ENCODE data around the gene ZFYVE9.

The ZFYVE9 gene

DNA sequence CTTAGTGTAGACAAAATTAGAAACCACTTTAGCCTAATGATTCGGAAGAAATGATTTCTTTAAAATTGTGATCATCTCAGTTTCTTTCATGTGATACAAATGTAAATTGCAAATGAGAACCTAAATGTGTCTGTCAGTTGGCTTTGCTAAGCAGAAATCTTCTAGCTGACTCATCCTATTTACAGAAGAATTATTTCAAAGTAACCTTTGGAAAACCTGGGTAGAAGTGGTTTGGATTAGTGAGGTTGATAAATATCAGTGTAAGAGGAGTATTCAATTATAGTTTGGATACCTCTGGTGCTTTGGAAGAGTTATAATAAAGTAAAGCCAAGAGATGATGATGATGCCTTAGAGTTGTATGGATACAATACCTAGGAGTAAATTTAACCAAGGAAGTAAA lies 186.7 kb downstream of the ZFYVE9 start:
- DNase-seq (ENCODE audit: low read depth in 1 of 2, low spot score in 1 of 2): no peak

DNA sequence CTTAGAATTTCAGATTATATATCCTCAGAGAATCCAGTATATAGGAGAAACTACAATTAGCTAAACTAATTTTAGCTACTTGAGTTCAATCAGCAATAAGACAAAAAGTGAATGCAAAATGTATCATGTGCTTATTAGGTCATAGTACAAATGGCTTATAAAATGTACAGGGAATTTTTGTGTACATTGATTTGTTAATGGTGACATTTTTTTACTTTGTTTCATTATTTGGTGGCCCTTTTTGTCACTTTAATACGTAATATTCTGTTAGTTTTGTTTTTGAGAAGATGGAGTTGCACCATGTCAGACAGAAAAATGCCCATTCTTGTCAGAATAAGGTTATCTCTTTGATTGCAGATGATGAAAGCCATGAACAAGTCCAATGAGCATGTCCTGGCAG lies 190.5 kb downstream of the ZFYVE9 start:
- no peak for DNase-seq (ENCODE audit: low read depth in 1 of 2, low spot score in 1 of 2)

DNA sequence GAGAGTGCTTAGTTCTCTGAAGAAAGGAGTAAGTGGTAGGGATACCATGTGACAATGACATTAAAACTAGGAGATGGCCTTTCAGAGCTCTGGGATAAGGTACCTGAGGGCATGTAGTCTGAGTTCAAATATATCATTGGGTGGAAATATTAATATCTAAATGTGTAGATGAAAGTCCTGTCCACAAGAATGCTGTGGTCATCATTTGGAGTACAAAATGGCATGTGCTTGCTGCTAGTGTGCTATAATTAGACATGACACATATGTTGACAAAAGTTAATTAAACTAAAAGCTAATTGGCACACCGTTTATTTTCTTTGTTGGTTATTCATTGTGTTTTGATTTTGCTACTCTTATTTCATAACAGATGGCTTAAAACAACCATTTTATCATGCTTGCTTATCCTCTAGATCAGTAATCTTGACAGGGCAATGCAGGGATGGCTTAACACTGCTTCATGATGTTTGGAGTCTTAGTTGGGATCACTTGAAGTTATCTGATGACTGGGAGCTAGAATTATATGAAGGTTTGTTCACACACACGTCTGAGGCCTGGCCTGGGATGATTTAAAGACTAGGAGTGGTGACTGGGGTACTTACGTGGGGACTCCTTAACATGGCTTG lies 193.1 kb downstream of the ZFYVE9 start:
- no peak for DNase-seq (ENCODE audit: low read depth in 1 of 2, low spot score in 1 of 2)

DNA sequence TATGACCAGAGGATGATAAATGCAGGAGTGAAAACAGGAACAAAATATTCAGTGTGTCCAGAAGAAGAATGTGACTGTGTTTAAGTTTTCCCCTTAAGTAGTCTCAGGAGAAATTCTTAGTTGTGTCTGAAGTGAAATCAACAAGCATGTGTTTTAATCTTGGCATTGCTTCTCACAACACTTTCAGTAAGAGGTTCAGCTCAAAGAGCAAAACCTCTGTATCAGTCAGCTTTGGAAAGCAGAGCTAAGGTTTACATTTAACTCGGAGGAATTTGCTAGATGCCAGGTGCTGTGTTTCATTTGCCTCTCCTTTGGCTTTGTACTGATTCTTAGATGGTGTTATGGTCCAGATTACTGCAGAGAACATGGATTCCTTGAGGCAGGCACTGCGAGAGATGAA lies 195.6 kb downstream of the ZFYVE9 start:
- DNase-seq (ENCODE audit: low read depth in 1 of 2, low spot score in 1 of 2): no peak

DNA sequence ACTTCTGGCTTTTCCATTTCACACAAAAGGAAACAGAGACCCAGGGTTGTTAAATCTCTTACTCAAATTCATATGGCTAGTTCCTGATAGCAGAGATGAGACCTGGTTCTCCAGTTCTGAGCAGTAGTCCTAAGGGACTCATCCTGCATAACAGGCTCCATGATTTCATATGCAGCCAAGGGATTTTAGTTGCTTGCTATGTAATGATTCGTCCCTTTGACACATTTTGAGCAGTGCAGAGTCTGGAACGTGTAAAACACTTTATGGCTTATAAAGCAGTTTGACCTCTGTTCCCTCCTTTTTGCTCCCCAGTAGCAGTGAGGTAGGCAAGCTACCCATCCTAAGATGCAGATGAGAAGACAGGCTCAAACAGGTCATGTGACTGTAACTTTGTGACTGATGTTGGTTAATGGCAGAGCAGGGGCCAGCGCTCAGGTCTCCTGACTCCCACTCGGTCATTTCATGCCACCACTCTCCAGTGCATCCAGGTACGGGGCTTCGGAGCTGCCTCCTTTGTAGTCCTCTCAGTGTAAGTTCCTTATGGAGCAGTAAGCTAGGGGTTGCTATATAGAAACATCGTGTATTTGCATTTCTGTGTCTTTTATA lies 199.9 kb downstream of the ZFYVE9 start:
- no peak for DNase-seq (ENCODE audit: low read depth in 1 of 2, low spot score in 1 of 2)

DNA sequence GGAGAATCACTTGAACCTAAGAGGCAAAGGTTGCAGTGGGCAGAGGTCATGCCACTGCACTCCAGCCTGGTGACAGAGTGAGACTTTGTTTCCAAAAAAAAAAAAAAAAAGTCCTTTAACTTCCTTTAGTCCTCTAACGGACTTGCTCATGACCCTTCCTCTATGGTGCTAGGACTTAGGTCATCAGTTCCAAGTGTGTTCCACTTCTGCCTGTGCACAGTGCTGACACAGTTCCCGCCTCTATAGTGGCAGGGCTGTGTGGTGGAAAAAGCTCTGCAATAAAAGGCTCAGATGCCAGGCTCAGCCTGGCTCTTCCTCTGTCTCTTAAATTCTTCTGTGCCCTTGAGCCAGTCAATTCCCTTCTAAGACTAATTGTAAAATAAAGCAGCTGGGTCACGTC lies 202.1 kb downstream of the ZFYVE9 start:
- DNase-seq (ENCODE audit: low read depth in 1 of 2, low spot score in 1 of 2): no peak

DNA sequence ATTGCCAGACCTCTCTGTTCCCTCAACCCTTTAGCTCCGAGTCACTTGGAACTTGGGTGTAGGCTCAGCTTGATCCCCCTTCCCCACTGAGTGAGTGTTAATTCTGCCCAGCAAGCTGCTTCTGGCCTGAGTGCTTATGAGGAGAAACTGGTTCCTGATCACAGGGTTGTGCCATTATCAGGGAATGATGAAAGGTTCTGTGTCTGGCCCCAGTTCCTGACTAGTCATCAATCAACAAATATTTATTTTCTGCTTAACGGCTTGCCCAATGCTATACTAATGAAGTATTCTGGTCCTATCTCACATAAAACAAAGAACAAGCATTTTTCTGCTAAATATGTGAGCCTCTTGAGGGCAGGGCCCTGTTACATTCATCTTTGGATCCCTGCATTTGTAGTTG lies 203.4 kb downstream of the ZFYVE9 start:
- DNase-seq (ENCODE audit: low read depth in 1 of 2, low spot score in 1 of 2): no peak

DNA sequence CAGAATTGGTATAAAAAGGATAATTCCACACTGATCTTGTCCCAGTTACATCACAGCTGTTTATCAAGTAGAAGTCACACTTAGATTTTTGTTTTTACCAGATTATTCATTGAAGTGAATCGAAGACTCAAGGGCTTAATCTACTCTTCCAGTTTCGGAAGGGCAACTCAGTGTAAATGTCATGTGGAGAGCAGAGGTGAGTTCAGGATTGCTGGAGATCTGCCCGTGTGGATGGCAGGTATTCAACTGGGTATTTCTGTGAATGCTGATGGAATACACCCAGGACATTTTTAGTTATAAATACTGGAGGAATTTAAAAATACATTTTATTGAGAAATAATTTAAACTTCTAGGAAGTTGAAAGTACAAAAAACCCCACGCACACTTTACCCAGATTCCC lies 204.8 kb downstream of the ZFYVE9 start:
- no peak for DNase-seq (ENCODE audit: low read depth in 1 of 2, low spot score in 1 of 2)

DNA sequence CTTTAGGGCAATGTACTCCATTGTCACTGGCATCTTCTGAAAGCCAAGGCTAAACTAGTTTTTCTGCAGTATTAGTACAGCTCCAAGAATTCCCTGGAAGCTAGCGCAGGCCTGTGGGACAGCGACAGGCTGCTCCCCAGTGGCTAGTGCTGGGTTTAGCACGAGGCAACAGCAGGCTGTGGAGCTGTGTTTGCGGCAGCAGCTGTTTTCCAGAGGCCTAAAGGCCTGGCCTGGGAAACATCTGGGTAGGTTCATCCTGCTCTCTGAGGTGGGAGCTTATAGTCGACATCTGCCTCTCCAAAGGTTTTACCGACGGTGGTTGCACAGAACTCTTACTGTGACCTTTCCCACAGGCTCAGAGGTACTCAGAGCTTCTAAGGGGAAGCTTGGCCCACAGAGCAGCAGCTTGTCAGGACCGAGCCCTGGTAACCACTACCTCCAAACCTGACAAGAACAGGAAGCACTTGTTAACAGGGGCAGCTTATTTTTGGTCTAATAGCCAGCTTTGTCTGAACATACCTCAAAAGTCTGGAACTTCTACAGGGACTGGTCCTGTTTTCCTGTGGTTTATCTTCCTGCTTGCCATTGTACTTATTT lies 206.9 kb downstream of the ZFYVE9 start:
- DNase-seq (ENCODE audit: low read depth in 1 of 2, low spot score in 1 of 2): no peak

DNA sequence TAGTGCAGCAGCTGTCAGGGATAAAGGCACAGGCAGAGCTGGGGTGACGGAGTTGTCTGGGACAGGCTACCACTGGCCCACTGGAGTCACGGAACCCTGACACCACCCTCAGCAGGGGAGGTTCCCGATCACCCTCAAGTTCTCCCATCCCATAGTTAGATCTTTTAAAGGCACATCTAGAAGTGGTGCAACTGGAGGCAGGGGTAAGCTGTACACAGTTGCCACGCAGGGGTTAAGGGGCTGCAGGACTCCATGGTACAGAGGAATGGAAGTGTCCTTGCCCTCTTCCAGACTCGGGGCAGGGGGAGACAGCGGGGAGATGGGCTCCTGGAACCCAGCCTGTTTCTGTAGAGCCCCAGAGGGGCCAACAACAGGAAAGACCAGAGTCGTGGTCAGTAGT lies 210.8 kb downstream of the ZFYVE9 start:
- no peak for DNase-seq (ENCODE audit: low read depth in 1 of 2, low spot score in 1 of 2)

DNA sequence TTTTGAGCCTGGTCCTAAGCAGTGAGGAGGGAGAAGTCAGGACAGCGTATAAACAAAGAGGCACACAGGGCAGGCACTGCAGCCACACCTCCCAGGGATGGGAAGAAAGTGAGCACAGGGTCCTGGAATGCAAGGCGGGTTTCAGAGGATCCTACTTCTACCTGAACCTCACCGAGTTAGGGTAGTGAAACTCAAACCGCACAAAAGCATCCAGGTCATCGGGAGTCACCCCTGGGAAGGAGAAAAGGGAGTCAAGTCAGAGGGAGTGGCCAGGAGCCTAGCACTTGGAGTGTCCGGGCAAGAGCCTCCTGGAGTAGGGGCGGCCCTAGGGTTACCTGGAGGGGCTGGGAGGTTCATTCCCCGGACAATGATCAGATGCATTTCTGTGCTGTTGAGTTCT lies 213.5 kb downstream of the ZFYVE9 start:
- DNase-seq (ENCODE audit: low read depth in 1 of 2, low spot score in 1 of 2): no peak

DNA sequence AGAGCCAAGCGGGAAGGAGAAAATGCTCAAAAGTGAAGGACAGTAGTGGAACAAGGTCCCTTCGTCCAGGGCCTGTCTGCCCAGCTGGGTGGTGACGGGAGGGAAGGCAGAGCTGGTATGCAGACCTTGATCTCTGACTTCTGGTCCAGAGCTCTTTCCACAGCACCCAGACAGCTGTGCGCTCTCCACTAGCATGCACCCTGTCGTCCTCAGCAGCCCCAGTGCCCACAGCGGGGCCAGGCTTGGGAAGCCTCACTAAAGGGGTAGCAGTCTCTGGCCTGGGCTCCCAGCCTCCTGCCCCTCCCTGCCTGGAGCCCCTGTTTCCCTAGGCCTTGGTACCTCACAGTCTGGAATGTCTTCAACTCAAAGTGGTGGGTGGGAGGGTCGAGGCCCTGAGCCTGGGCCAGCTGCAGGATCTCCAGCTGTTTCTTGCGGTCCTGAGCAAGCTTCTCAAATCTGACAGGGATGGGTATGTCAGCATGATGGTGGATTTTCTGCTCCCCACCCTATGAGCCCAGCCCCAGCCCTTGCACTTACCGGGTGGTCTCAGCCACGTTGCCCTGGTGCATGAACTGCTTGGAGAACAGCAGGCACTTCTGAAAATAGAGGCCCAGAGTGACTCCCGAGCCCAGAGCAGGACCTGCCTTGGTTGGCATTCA lies 214.1 kb downstream of the ZFYVE9 start:
- no peak for DNase-seq (ENCODE audit: low read depth in 1 of 2, low spot score in 1 of 2)

DNA sequence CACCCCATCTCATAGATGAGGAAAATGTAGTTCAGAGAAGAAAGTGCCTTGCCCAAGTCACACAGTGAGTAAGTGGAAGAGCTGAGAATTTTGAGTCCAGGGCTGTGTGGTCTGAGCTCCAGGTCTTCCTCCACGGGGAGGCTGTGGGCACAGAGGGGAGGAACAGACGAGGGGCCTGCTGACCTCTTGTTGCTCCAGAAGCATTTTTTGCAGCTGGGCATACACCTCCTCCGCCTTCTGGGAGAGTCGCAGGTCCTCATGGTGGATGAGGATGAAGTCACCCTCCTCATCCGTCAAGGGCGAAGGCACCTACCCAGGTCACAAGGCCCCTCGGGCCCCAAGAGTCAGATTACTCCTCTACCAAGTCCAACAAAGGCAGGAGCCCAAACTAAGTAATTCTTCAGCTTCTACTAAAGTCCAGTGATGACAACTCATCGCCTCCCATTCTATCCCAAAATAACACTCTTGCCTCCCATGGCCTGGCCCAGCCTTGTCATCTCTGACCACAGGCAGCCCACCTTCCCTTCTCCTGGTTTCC lies 215.0 kb downstream of the ZFYVE9 start:
- no peak for DNase-seq (ENCODE audit: low read depth in 1 of 2, low spot score in 1 of 2)

DNA sequence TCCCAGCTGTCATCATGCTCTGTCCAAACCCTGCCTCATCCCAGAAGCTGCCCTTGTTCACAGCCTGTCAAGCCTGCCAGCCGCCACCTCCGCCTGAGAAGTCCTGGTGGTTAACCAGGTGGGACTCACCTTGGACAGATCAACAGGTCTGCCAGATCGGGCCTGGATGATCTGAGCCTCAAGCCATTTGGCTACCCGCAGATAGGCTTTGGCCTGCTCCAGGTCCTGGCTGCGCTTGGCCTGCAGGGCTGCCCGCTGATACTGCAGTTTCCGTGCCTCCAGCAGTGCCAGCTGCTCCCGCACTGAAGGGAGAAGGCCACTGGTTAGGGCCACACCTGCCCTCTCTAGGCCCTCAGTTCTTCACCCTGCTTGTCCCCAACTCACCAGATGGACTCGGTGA lies 215.5 kb downstream of the ZFYVE9 start:
- no peak for DNase-seq (ENCODE audit: low read depth in 1 of 2, low spot score in 1 of 2)

DNA sequence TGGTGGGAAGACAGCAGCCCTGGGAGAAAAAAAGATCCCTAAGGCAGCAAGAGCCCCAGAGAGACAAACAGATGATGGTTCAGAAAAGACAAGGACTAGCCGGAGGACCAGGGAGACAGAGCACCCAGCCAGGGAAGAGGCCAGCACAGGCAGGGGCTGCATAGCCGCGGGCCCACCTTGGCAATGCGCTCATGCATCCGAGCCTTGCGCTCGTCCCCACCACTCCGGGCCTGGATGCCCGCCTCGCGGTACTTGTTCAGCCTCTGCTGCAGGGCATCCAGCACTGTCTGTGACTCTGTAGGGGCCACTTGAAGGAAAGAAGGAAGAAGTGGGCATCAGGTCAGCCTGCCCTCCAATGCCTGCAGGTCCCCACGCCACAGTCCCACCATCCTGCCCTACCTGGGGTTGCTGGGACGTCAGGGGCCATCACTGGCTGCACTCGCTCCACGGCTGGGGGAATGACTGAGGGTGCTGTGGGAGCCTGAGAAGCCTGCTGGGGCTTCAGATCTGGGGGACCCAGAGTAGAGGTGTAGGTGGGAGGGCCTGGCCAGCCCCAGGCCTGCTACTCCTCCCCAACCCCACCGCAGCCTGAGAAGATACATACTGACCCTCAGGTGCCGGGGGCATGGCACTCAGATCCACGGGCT lies 217.1 kb downstream of the ZFYVE9 start:
- DNase-seq (ENCODE audit: low read depth in 1 of 2, low spot score in 1 of 2): no peak

DNA sequence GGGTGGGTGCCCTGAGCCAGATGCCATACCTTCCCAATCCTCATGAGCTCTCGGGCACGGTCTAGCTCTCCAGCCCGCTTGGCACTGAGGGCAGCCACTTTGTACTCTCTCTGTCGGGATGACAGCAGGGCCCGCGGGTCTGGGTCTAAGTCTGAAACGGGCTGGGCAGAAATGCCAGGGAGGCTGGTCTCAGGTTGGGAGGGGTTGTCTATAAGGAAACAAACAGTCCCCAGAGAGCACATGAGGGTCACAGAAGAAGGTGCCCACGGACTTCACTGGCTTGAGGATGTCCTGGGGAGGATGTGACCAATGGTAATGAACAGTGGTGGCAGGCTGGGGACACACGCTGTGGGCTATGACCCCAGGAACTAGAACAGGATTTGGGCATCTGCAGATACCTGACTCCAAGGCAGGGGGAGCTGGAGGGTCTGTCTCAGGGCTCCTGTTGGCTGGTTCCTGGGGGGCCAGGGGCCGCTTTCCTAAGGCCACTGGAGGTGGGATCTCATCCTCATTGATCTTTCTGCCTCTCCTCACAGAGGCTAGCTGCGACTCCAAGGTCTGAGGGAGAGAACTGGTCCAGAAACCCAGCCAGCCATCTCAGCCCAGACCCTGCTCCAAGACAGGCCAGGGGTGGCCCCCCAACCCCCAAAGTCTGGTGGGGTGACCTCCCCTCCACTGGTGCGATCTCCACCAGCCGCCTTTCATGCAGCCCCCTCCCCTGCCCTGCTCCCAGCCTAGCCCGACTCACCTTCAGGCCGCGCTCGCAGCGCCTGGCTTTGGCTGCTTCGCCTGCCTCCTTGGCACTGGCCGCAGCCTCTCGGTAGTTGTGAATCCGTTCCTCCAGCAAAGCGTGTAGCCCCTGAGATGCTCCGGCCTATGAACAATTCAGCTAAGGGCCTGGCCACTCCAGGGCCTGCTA lies 218.0 kb downstream of the ZFYVE9 start:
- no peak for DNase-seq (ENCODE audit: low read depth in 1 of 2, low spot score in 1 of 2)

DNA sequence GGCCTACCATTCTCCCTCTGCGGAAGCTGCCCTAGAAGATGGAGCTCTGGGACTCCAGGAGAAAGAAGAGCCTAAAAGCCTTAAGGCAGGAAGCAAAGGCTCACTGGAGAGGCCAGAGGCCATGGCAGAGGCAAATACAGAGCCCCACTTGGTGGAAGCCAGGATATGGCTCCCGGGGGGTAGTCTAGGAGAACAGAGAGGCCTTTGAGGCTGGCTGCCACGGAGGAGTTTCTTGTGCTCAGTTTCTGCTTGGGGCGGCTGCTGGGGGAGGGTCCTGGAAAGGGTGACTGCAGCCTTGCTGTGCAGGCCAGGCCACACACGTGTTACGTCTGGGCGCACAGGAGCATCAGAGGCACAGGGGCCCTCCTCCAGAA lies 218.7 kb downstream of the ZFYVE9 start:
- DNase-seq (ENCODE audit: low read depth in 1 of 2, low spot score in 1 of 2): no peak

DNA sequence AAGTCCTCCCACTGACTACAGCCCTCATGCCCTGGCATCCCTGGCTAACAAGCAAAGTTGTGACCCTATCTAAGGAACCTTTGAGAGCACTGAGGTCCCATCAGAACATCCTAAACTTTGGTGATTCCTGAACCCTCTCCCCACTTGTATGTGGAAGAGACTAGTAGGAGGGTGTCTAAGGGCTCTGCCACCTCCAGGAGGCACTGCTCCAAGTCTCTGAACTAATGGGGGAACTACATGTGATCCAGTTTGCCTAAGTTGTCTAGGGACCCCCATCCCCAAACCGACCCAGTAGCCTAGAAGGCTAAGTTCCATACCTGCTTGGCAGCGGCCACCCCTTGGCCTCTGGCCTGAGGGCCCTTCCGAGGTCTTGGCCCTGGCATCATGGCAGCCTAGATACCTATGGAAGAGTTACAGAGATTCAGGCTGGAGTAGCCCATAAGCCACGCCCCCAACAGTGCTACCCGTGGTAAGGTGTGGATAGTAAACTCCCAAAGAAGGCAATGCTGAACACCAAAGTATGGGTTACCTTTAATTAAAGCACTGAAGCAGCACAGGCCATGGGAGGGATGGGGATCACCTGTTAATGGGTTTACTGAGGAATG lies 222.4 kb downstream of the ZFYVE9 start:
- no peak for DNase-seq (ENCODE audit: low read depth in 1 of 2, low spot score in 1 of 2)

DNA sequence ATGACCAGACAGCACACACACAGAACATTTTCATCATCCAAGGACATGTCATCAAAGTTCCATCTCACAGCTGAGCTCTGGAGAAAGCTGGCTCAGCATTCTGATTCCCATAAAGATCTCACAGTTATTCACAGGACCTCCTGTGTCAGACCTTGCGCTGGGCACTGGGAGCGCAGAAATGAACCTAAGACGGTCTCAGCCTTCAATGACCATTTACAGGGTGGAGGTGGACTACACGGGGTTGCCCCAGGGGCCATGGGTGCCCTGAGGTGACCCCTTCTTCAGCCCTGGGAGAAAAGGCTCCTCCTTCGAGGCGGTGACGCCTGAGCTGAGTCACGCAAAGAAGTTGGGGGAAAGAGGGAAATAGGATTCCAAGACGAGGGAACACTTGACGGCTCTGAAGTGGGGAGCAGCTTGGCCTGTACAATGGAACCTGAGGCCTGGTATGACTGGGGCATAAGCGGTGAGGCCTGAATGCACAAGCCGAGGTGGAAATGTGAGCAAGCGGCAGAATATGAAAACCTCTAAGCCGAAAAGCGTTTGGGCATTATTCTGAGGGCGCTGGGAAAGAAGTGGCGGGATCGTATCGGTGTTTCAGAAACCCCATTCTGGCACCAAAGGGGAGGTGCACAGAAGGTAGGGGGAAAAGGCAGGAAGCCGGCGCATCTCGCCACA lies 223.3 kb downstream of the ZFYVE9 start:
- DNase-seq (ENCODE audit: low read depth in 1 of 2, low spot score in 1 of 2): no peak
